ENCODE results near the gene ABCA2.

- TF ChIP-seq CTCF (IDR thresholded peaks at IDR 0.05; ENCODE audit: insufficient read depth, low read length, poor library complexity, severe bottlenecking) (no peak), EZH2phosphoT487 (conservative IDR thresholded peaks at IDR 0.05; ENCODE audit: low read length) (no peak)
These were observed 26.9 kb upstream of the ABCA2 start for GRCh38 chr9:137054932-137055384.
